DMS114 treated with DMSO at 0.1 percent for 48 hours (cell line): ENCODE data around the gene FAM185A.
"Not testable (repeated sequence)": the region's sequence is repeated elsewhere in the genome, so short reads cannot be mapped to it uniquely, and the experiment has no call there.

Experiments used
- DNase-seq: peaks from one replicate; lab custom pipeline; 2025; ENCODE audit not compliant: unreplicated experiment; lab: John Stamatoyannopoulos, UW

FAM185A gene

GRCh38 chr7:102829075-102829474 is 80.3 kb downstream of the FAM185A start:
- no peak for DNase-seq

- no peak for DNase-seq
These were observed 81.4 kb downstream of the FAM185A start for GRCh38 chr7:102830197-102830596.

GRCh38 chr7:102832674-102833073 is 83.9 kb downstream of the FAM185A start:
- DNase-seq, result no peak

- no peak for DNase-seq
These were observed 84.5 kb downstream of the FAM185A start for GRCh38 chr7:102833343-102833742.

- DNase-seq, result no peak
These were observed 85.7 kb downstream of the FAM185A start for GRCh38 chr7:102834466-102834865.

GRCh38 chr7:102834999-102835398 is 86.2 kb downstream of the FAM185A start:
- DNase-seq, result no peak

- DNase-seq, result no peak
These were observed 87.6 kb downstream of the FAM185A start for GRCh38 chr7:102836191-102836919.

GRCh38 chr7:102836977-102837376 is 88.2 kb downstream of the FAM185A start:
- DNase-seq, result no peak

- no peak for DNase-seq
These were observed 89.0 kb downstream of the FAM185A start for GRCh38 chr7:102837802-102838201.

GRCh38 chr7:102838572-102839101 is 89.8 kb downstream of the FAM185A start:
- not testable (repeated sequence) for DNase-seq

- no peak for DNase-seq
These were observed 91.6 kb downstream of the FAM185A start for GRCh38 chr7:102840404-102840803.

- no peak for DNase-seq
These were observed 92.5 kb downstream of the FAM185A start for GRCh38 chr7:102841290-102841689.

- DNase-seq, result no peak
These were observed 93.5 kb downstream of the FAM185A start for GRCh38 chr7:102842284-102842683.

- DNase-seq, result no peak
These were observed 95.1 kb downstream of the FAM185A start for GRCh38 chr7:102843850-102844249.

GRCh38 chr7:102845346-102845745 is 96.5 kb downstream of the FAM185A start:
- DNase-seq, result no peak

- no peak for DNase-seq
These were observed 100.3 kb downstream of the FAM185A start for GRCh38 chr7:102849079-102849478.

GRCh38 chr7:102849538-102849937 is 100.7 kb downstream of the FAM185A start:
- no peak for DNase-seq

- DNase-seq, result no peak
These were observed 107.2 kb downstream of the FAM185A start for GRCh38 chr7:102856036-102856435.
